HepG2 (cell line): ENCODE data around the gene ZNF91. TPM values are rescaled to one million over a fixed set of nuclear protein-coding genes. Genes with fewer than 3 reads are reported as not detected.

Experiments
- AKNA ChIP-seq: sonication (generic); formaldehyde crosslinking; IDR thresholded peaks from 2 replicates; pipeline ENCODE4 v1.4.0; 2020; ENCODE audit warnings: missing genetic modification reagents, borderline replicate concordance
- ASH2L ChIP-seq: fragments of 300-600, 200-600 bp; sonication (generic); IDR thresholded peaks from 2 replicates; pipeline ENCODE4 v1.7.0; 2017; ENCODE audit warnings: low read depth, mild to moderate bottlenecking, moderate library complexity, mixed read lengths, low read length; ENCODE audit not compliant: insufficient read length
- CTCF ChIP-seq: sonication (generic); formaldehyde crosslinking; IDR thresholded peaks from 2 replicates; pipeline ENCODE4 v1.5.0; 2020; ENCODE audit warnings: mild to moderate bottlenecking, missing genetic modification reagents, moderate library complexity
- HNRNPUL1 ChIP-seq: fragments of 200-400 bp; formaldehyde crosslinking; IDR thresholded peaks from 2 replicates; pipeline ENCODE4 v1.6.1; 2017; ENCODE audit warnings: low read depth, mild to moderate bottlenecking, low read length, moderate library complexity
- RARA ChIP-seq: IDR thresholded peaks from 2 replicates; pipeline ENCODE4 v1.6.1; 2016; ENCODE audit warnings: missing genetic modification reagents, missing compliant biosample characterization
- ZFP37 ChIP-seq: sonication (generic); formaldehyde crosslinking; IDR thresholded peaks from 2 replicates; pipeline ENCODE4 v1.4.0; 2020; ENCODE audit warnings: missing genetic modification reagents, borderline replicate concordance
- ZNF333 ChIP-seq: sonication (generic); formaldehyde crosslinking; IDR thresholded peaks from 2 replicates; pipeline ENCODE4 v1.4.0; 2020; ENCODE audit warnings: mild to moderate bottlenecking, missing genetic modification reagents, borderline replicate concordance
- polyA plus RNA-seq, 8 experiments: library from polyadenylated mRNA; depleted of rRNA in 3 of 8; stranded (reverse) in 7 of 8; unstranded in 1 of 8; fragments of >200 nt; fragmentation: Illumina TruSeq in 4 of 8; extraction: Trizol in 4 of 8; gene quantifications; 2 replicates each; pipeline versions ENCODE4 v1.2.1 to v1.2.3, GENCODE V29; 2011 to 2016; ENCODE audit warnings: low read depth in 4 of 8, missing spikeins in 1 of 8, mixed read lengths in 1 of 8; ENCODE audit not compliant: insufficient read depth in 1 of 8
- total RNA-seq, 5 experiments: library from RNA; depleted of rRNA; stranded (reverse); fragments of >200 nt; fragmentation: Illumina TruSeq; extraction: Trizol; gene quantifications; 2 replicates each; pipeline ENCODE4 v1.2.3, GENCODE V29; 2016; ENCODE audit warnings: low read depth in 1 of 5

ZNF91 gene
- total and polyA plus RNA-seq, 2 of the 13 experiments (the other 11 are each of a cell fraction or from before 2014, with no cell fraction given): 19.4 to 21.5 TPM

- TF ChIP-seq HNRNPUL1: no peak
- no peak for TF ChIP-seq ZNF333
- peak; percentile 68 for TF ChIP-seq CTCF (CRISPR knock-in tag)
- peak; percentile 67 for TF ChIP-seq RARA
- no peak for TF ChIP-seq AKNA (CRISPR knock-in tag)
- TF ChIP-seq ASH2L: peak; percentile 21
- no peak for TF ChIP-seq ZFP37 (CRISPR knock-in tag)
These were observed 8.5 kb upstream of the ZNF91 start (continued) for GRCh38 chr19:23403581-23404324.
